Nephron (organoid): Measurements from ENCODE around the gene RILPL2.
A peak's percentile ranks its signal among the peaks of the same experiment; 100 is the strongest.
"Not testable (repeated sequence)": the region's sequence is repeated elsewhere in the genome, so short reads cannot be mapped to it uniquely, and the experiment has no call there.

Source experiments
- H3K27ac Mint-ChIP-seq, 3 experiments: 2 replicates each; pipeline ENCODE4 v1.8.0; 2020; ENCODE audit warnings: mixed read lengths in 3 of 3, mild to moderate bottlenecking in 2 of 3, moderate library complexity in 1 of 3
- H3K27me3 Mint-ChIP-seq: 2 replicates; pipeline ENCODE4 v1.8.0; 2021; ENCODE audit warnings: low read depth, mild to moderate bottlenecking, moderate library complexity, mixed read lengths
- H3K36me3 Mint-ChIP-seq: 2 replicates; pipeline ENCODE4 v1.8.0; 2020; ENCODE audit warnings: low read depth, mixed read lengths
- H3K4me1 Mint-ChIP-seq: 2 replicates; pipeline ENCODE4 v1.8.0; 2020; ENCODE audit warnings: mixed read lengths
- H3K4me3 Mint-ChIP-seq, 3 experiments: 2 replicates each; pipeline ENCODE4 v1.8.0; 2020; ENCODE audit warnings: mild to moderate bottlenecking in 3 of 3, mixed read lengths in 3 of 3, moderate library complexity in 2 of 3
- H3K9me3 Mint-ChIP-seq: 2 replicates; pipeline ENCODE4 v1.8.0; 2020; ENCODE audit warnings: mixed read lengths
- CTCF ChIP-seq, 3 experiments: fragments of 200-600 bp; sonication (generic); IDR thresholded peaks; one replicate each; pipeline ENCODE4 v1.5.0; 2021; ENCODE audit warnings: antibody characterized with exemption in 3 of 3; ENCODE audit not compliant: unreplicated experiment in 3 of 3

RILPL2 gene

GRCh38 chr12:123457980-123458779, 21.7 kb upstream of the RILPL2 start, which contains the start of gene SNRNP35:
TSS of gene SNRNP35 (plus strand) at chr12:123458139. CDS start at chr12:123465541, 7,402 bp downstream.
- Mint-ChIP-seq H3K36me3 (peaks cover 16% of the 10 kb centered on the region), H3K27me3 (no peaks in the 10 kb centered on the region), H3K4me3 (peak within 1 kb of the TSS; percentile 97 to 98 (median 97)), H3K27ac (peak within 1 kb of the TSS; percentile 100), H3K9me3 (no peaks in the 10 kb centered on the region), H3K4me1 (peaks cover 7% of the 10 kb centered on the region)
- TF ChIP-seq CTCF (IDR thresholded peaks at IDR 0.05; ENCODE audit: unreplicated experiment in 3 of 3) = no peak

DNA sequence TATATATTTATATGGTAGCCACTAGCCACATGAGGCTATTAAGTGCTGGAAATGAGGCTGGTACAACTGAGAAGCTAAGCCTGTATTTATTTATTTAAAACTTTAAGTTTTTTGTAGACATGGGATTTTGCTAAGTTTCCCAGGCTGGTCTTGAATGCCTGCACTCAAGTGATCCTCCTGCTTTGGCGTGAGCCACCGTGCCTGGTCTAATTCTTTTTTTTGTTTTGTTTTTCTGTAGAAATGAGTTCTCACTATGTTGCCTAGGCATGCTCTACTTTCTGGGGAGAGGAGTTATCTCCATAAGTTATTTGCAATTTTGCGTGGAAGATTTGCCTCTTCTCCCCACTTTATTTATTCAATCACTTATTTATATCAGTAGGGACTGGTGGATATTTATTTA, 16.7 kb upstream of the RILPL2 start:
- Mint-ChIP-seq H3K36me3 (no peaks in the 10 kb centered on the region), H3K4me1 (no peaks in the 10 kb centered on the region), H3K4me3 (no peak overlapping the region), H3K9me3 (no peaks in the 10 kb centered on the region), H3K27me3 (no peaks in the 10 kb centered on the region), H3K27ac (no peak overlapping the region)
- no peak for TF ChIP-seq CTCF (IDR thresholded peaks at IDR 0.05; ENCODE audit: unreplicated experiment in 3 of 3)

DNA sequence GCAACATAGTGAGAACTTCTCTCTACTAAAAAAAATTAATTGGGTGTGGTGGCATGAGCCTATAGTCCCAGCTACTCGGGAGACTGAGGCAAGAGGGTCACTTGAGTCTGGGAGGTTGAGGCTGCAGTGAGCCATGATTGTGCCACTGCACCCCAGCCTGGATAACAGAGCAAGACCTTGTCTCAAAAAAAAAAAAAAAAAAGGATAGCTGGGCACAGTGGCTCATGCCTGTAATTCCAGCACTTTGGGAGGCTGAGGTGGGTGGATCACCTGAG, 15.7 kb upstream of the RILPL2 start:
- H3K36me3 Mint-ChIP-seq, H3K4me3 Mint-ChIP-seq, H3K27ac Mint-ChIP-seq, H3K4me1 Mint-ChIP-seq, H3K27me3 Mint-ChIP-seq, H3K9me3 Mint-ChIP-seq: not testable (repeated sequence)

DNA sequence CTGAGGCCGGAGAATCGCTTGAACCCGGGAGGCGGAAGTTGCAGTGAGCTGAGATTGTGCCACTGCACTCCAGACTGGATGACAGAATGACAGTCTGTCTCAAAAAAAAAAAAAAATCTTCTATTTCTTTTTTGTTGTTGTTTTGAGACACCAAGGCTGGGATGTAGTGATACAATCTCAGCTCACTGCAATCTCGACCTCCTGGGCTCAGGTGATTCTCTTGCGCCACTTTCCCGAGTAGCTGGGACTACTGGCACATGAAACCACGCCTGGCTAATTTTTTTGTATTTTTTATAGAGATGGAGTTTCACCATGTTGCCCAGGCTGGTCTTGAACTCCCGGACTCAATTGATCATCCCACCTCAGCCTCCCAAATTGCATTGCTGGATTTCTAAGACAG, 14.2 kb upstream of the RILPL2 start:
- H3K36me3 Mint-ChIP-seq = no peaks in the 10 kb centered on the region
- no peaks in the 10 kb centered on the region for H3K9me3 Mint-ChIP-seq
- no peak overlapping the region for H3K4me3 Mint-ChIP-seq
- H3K27ac Mint-ChIP-seq = no peak overlapping the region
- no peaks in the 10 kb centered on the region for H3K27me3 Mint-ChIP-seq
- peaks cover 7% of the 10 kb centered on the region for H3K4me1 Mint-ChIP-seq
- no peak for TF ChIP-seq CTCF (IDR thresholded peaks at IDR 0.05; ENCODE audit: unreplicated experiment in 3 of 3)

DNA sequence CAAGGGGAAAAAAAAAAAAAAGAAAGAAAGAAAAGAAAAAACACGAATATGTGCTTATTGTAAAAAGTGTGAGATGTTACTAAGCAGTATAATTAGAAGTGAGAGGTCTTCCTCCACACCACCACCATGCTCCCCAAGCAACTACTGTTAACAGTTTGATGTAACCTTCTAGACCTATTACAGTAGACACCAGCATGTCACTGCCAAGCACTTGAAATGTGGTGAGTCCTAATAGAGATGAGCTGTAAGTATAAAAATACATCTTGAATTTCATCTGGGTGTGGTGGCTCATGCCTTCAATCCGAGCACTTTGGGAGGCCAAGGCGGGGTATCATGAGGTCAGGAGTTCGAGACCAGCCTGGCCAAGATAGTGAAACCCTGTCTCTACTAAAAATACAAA, 13.4 kb upstream of the RILPL2 start:
- Mint-ChIP-seq H3K27me3 (no peaks in the 10 kb centered on the region), H3K4me3 (no peak overlapping the region), H3K36me3 (no peaks in the 10 kb centered on the region), H3K4me1 (peaks cover 8% of the 10 kb centered on the region), H3K9me3 (no peaks in the 10 kb centered on the region), H3K27ac (no peak overlapping the region)
- TF ChIP-seq CTCF (IDR thresholded peaks at IDR 0.05; ENCODE audit: unreplicated experiment in 3 of 3) = no peak

- Mint-ChIP-seq H3K27ac (no peak overlapping the region), H3K36me3 (no peaks in the 10 kb centered on the region), H3K9me3 (no peaks in the 10 kb centered on the region), H3K4me1 (peaks cover 8% of the 10 kb centered on the region), H3K27me3 (no peaks in the 10 kb centered on the region), H3K4me3 (no peak overlapping the region)
- TF ChIP-seq CTCF (IDR thresholded peaks at IDR 0.05; ENCODE audit: unreplicated experiment in 3 of 3) = no peak
Observed at GRCh38 chr12:123449249-123449733, 12.8 kb upstream of the RILPL2 start.
